OCI-LY1 (cell line): Measurements from ENCODE around the gene NBL1.

Source experiments
- EZH2 ChIP-seq: fragments of 200-600 bp; sonication (generic), shearing (Covaris generic); IDR thresholded peaks from 2 replicates; pipeline ENCODE4 v1.8.0; 2017; ENCODE audit warnings: borderline replicate concordance, mixed run types, mild to moderate bottlenecking, antibody characterized with exemption, low read length, moderate library complexity, mixed read lengths
- TF ChIP-seq, protein P1 (sequence below): fragments of 200-600 bp; sonication (generic), shearing (Covaris generic); IDR thresholded peaks from 2 replicates; pipeline ENCODE4 v1.5.1; 2017; ENCODE audit warnings: mild to moderate bottlenecking, antibody characterized with exemption, low read length, moderate library complexity, mixed read lengths

DNA sequence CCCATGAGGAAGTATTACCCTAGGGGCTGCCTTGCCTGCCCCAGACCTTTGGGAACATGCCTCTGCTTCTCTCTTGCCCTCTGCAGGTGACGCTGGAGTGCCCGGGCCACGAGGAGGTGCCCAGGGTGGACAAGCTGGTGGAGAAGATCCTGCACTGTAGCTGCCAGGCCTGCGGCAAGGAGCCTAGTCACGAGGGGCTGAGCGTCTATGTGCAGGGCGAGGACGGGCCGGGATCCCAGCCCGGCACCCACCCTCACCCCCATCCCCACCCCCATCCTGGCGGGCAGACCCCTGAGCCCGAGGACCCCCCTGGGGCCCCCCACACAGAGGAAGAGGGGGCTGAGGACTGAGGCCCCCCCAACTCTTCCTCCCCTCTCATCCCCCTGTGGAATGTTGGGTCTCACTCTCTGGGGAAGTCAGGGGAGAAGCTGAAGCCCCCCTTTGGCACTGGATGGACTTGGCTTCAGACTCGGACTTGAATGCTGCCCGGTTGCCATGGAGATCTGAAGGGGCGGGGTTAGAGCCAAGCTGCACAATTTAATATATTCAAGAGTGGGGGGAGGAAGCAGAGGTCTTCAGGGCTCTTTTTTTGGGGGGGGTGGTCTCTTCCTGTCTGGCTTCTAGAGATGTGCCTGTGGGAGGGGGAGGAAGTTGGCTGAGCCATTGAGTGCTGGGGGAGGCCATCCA is 12.8 kb downstream of the NBL1 start:
- TF ChIP-seq, protein P1, sequence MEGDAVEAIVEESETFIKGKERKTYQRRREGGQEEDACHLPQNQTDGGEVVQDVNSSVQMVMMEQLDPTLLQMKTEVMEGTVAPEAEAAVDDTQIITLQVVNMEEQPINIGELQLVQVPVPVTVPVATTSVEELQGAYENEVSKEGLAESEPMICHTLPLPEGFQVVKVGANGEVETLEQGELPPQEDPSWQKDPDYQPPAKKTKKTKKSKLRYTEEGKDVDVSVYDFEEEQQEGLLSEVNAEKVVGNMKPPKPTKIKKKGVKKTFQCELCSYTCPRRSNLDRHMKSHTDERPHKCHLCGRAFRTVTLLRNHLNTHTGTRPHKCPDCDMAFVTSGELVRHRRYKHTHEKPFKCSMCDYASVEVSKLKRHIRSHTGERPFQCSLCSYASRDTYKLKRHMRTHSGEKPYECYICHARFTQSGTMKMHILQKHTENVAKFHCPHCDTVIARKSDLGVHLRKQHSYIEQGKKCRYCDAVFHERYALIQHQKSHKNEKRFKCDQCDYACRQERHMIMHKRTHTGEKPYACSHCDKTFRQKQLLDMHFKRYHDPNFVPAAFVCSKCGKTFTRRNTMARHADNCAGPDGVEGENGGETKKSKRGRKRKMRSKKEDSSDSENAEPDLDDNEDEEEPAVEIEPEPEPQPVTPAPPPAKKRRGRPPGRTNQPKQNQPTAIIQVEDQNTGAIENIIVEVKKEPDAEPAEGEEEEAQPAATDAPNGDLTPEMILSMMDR: no peak
- no peak for TF ChIP-seq EZH2
